Measurements from ENCODE around the gene MIOX. TPM values are rescaled to one million over a fixed set of nuclear protein-coding genes. Genes with fewer than 3 reads are reported as not detected.

MIOX gene
- total and polyA plus RNA-seq, 2 donors (not counting 3 experiments of a cell fraction or from before 2014, with no cell fraction given), result not detected

DNA sequence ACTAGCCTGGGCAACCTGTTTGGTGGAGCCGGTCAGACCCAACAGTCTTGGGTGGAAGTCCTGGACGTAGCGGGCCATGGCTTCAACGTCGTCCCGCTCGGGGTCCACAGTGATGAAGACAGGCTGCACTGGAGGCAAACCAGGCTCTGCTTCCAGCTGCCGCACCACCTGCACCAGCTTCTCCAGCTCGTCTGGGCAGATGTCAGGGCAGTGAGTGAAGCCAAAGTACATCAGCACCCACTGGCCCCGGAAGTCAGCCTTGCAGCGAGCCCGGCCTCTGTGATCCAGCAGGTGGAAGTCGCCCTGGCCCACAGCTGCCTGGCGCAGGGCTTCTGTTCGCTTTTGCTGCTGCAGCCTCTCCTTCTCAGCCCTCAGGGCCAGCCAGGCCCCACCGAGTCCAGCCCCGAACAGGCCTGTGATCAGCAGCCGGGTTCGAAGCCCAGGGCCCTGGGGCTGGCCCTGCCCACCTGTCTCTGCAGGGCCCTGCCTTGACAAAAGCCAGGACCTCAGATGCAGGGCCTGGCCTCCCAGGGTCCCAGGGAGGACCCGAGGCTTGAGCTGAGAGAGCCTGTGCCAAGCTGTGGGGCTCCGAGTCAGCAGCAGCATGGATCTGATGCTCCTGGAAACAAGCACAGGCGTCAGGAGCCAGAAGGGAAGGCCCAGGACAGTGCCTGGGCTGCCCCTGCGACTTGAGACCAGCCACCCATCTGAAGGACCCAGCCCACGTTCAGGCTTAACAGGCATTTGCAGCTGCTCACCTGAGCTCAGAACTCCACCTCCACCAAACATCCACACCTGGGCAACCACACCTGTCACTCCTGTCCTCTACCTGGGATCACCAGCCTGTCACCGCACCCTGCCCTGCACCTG, 37.4 kb downstream of the MIOX start:
- intact Hi-C loops (cut with micrococcal nuclease) (loop anchor here (2.0 kb wide), 1 partner anchor 59 kb away; the partner anchor contains the start of gene CHKB), dilution Hi-C loops (cut with MboI; ENCODE audit: extremely low pct_ligation_motif_present, low sequenced_read_pairs) (no loop called here)
- Histone ChIP-seq H4K20me1 (replicated peaks; ENCODE audit: control insufficient read depth, extremely low read depth, insufficient read depth, low read length) (no peaks in the 10 kb centered on the region), H3K4me2 (ENCODE audit: insufficient read depth, low read length) (peak overlapping the region; percentile 40), H3K4me1 (ENCODE audit: control insufficient read depth, extremely low read depth, insufficient read depth, low read length) (peaks cover 12% of the 10 kb centered on the region), H3K79me2 (ENCODE audit: control insufficient read depth, insufficient read depth, low read length) (peaks cover 10% of the 10 kb centered on the region), H3K36me3 (ENCODE audit: control insufficient read depth in 2 of 2, extremely low read depth in 1 of 2, insufficient read depth in 2 of 2, low read length in 2 of 2) (peaks cover 0 to 22% of the 10 kb centered on the region in 2 experiments), H3K27ac (ENCODE audit: insufficient read depth, low read depth, low read length) (no peak overlapping the region), H3K27me3 (ENCODE audit: control insufficient read depth in 2 of 2, insufficient read depth in 2 of 2, low read length in 2 of 2) (no peaks in the 10 kb centered on the region), H3K9me3 (replicated peaks; ENCODE audit: control insufficient read depth, insufficient read depth, low read length) (no peaks in the 10 kb centered on the region), H3K9me1 (replicated peaks; ENCODE audit: control insufficient read depth, extremely low read depth, insufficient read depth, low read length) (no peaks in the 10 kb centered on the region), H3K4me3 (replicated peaks in 1 of 3; ENCODE audit: insufficient read depth in 1 of 3, low read depth in 1 of 3, low read length in 3 of 3) (peak overlapping the region; percentile 29 to 66 (median 48)), H2AFZ (ENCODE audit: low read depth, low read length) (no peak overlapping the region), H3K9ac (replicated peaks; ENCODE audit: extremely low read depth, insufficient read depth, low read length) (peak overlapping the region; percentile 68)
- DNase-seq (ENCODE audit: low read depth, low spot score) (no peak), FAIRE-seq (no peak)
- ChIA-PET CTCF (interaction anchor here (0.8 to 2.7 kb wide), 7 partner anchors 9 to 287 kb away, joined by 3 to 28 read pairs (median 16); partner anchors contain the start of gene SYCE3), POLR2A (interaction anchor here (0.6 kb wide), 1 partner anchor 24 kb away, joined by 4 read pairs; no protein-coding TSS in a partner anchor)
- TF ChIP-seq POLR2A (IDR thresholded peaks at IDR 0.05; ENCODE audit: low read depth, low read length) (no peak), GATA2 (IDR thresholded peaks at IDR 0.05; ENCODE audit: insufficient read depth, insufficient read length, low read depth, low read length) (no peak), MYC (IDR thresholded peaks at IDR 0.05; ENCODE audit: low read depth, low read length) (no peak), POLR2AphosphoS5 (IDR thresholded peaks at IDR 0.05; ENCODE audit: insufficient read depth, low read depth, low read length) (no peak), EZH2 (IDR thresholded peaks at IDR 0.05; ENCODE audit: borderline replicate concordance, low read depth, low read length, severe bottlenecking) (no peak), FOS (IDR thresholded peaks at IDR 0.05; ENCODE audit: borderline replicate concordance, insufficient read depth, low read length) (no peak), JUN (IDR thresholded peaks at IDR 0.05; ENCODE audit: borderline replicate concordance, insufficient read depth, insufficient read length, low read depth) (no peak)
- TF ChIP-seq, protein P1, sequence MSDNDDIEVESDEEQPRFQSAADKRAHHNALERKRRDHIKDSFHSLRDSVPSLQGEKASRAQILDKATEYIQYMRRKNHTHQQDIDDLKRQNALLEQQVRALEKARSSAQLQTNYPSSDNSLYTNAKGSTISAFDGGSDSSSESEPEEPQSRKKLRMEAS (IDR thresholded peaks at IDR 0.05; ENCODE audit: insufficient read depth, insufficient read length), result no peak
- TF ChIP-seq, protein P2, sequence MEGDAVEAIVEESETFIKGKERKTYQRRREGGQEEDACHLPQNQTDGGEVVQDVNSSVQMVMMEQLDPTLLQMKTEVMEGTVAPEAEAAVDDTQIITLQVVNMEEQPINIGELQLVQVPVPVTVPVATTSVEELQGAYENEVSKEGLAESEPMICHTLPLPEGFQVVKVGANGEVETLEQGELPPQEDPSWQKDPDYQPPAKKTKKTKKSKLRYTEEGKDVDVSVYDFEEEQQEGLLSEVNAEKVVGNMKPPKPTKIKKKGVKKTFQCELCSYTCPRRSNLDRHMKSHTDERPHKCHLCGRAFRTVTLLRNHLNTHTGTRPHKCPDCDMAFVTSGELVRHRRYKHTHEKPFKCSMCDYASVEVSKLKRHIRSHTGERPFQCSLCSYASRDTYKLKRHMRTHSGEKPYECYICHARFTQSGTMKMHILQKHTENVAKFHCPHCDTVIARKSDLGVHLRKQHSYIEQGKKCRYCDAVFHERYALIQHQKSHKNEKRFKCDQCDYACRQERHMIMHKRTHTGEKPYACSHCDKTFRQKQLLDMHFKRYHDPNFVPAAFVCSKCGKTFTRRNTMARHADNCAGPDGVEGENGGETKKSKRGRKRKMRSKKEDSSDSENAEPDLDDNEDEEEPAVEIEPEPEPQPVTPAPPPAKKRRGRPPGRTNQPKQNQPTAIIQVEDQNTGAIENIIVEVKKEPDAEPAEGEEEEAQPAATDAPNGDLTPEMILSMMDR (IDR thresholded peaks at IDR 0.05; ENCODE audit: extremely low read depth in 1 of 2, insufficient read depth in 1 of 2, low read depth in 1 of 2, low read length in 2 of 2), result no peak
- no TSS peak for BruUV-seq (replicated peaks)
